PFSK-1 (cell line): Measurements from ENCODE around the gene INPP5F.

ENCODE experiments used
- POLR2AphosphoS5 ChIP-seq: IDR thresholded peaks from 2 replicates; pipeline ENCODE4 v1.6.1; 2012; ENCODE audit warnings: low read depth, mild to moderate bottlenecking, control low read depth, low read length, moderate library complexity
- TAF1 ChIP-seq: IDR thresholded peaks from 2 replicates; pipeline ENCODE4 v1.6.1; 2012; ENCODE audit warnings: low read length, control low read depth, borderline replicate concordance; ENCODE audit not compliant: insufficient read depth

DNA sequence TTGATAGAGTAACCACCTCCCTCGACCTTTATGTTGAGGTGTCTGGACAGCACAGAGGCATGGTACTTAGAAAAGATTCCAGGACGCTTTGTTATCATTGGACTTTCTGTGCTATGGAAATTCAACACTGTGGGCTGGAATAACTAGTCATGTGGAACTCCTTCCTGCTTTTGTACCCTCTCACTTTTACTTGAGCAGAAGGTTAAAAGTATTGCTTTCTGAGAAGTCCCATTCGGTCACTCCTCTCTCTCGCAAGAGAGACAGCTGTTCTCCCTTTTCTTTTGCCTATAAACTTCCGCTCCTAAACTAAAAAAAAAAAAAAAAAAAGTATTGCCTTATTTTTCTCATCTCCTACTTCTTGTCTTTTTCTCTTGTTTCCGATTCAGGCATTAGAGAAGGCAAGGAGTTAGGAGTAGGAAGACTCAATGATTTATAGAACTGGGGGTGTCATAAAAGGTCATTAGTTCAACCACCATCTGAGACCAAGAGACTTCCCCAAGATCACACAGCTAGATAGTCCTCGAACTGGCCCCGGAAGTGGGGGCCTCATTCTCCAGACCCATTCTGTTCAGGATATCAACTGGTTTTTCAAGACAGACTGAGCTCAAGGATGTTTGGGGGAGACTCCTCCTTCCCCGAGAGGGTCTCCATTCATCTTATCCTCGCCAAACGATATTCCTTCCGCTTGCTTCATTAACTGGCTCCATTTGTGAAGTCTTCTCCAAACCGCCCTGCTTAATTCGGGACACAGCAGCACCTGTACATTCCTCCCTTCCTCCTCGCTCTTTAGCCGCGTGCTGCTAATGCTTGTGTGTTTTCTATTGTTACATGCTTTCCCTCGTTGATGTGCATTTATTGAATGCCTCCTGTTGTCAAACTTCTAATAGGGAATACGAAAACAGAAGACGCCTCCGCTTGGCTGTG is 995 bp upstream of the INPP5F start:
- no peak for TF ChIP-seq POLR2AphosphoS5
- no peak for TF ChIP-seq TAF1
